Astrocyte of the hippocampus (primary cell): ENCODE measurements around the gene NCBP2.

Source experiments
- DNase-seq: peaks from one replicate; pipeline ENCODE4 v3.0.0; 2011; ENCODE audit warnings: low read depth, low spot score

NCBP2 gene

DNA sequence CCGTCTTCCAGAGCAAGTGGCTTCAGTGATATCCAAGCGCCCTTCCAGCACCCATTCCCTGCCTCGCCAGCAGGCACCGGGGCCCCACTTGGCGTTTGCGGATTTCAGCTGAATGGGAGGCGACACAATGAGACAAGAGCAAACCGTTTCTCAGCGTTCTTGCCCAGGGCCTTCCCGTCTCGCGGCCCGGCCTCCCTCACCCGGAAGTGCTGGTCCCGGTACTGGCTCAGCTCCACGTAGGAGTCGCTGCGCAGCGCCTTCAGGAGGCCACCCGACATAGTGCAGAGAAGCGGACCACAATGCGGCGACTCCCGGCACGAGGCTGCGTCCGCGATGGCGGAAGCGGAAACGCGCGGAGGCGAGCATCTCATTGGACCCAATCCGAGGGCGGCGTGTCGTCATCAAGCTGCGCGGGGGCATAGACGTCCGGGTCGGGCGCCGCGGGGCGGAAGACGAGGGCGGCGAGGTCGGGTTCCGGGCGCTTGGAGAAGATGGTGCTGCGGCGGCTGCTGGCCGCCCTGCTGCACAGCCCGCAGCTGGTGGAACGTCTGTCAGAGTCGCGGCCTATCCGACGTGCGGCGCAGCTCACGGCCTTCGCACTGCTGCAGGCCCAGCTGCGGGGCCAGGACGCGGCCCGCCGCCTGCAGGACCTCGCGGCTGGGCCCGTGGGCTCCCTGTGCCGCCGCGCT lies at the start of gene NCBP2:
TSS of gene NCBP2 (minus strand) at position 303 of the 689 bp plus-strand sequence. CDS start at position 278, 25 bp downstream.
- DNase-seq: peak; percentile 99

- no peak for DNase-seq
These were observed 49.5 kb upstream of the NCBP2 start for GRCh38 chr3:196991581-196992460.

- no peak for DNase-seq
These were observed 48.3 kb upstream of the NCBP2 start for GRCh38 chr3:196990601-196991007.

DNA sequence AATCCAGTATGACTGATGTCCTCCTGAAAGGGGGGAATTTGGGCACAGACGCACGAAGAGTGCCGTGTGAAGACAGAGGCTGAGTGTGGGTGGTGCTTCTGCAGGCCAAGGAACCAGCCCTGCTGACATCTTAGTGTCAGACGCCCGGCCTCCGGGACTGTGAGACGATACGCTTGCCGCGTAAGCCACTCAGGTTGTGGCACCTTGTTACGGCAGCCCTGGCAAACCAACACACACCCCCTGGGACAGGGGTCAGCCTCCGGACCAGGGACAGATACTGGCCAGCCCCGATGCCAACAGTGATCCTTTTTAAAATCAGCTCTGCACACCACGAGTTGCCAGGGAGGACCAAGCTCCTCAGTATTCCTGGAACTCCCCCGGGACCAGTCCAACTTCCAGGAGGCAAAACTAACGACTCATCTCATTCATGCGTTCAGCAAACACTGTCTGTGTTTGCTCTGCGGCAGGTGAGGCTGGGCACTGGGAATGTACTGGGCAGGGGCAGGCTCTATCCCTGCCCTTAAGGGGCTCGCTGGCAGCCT lies 47.5 kb upstream of the NCBP2 start:
- DNase-seq: no peak

- DNase-seq: no peak
These were observed 46.1 kb upstream of the NCBP2 start for GRCh38 chr3:196988241-196989029.

- no peak for DNase-seq
These were observed 44.7 kb upstream of the NCBP2 start for GRCh38 chr3:196987022-196987421.

- no peak for DNase-seq
These were observed 43.9 kb upstream of the NCBP2 start for GRCh38 chr3:196985954-196986885.

DNA sequence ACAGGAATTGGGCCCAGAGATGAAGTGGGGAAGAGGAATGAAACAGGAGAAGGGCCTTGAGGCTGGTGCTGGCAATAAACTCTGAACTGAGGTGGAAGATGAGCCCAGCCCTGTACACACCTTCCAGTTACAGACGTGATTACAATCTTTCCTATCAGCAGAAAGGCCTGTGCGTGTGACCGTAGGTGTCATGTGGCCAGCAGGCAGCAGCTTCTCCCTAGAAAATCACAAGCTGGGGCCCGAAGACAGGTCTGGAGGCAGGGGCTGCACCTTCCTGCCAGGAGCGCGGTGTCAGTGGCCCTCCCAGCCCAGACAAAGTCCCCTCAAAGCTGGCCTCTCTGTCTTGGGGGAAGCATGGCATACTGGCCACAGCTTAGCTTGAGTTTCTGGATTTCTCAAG lies 43.0 kb upstream of the NCBP2 start:
- no peak for DNase-seq

DNA sequence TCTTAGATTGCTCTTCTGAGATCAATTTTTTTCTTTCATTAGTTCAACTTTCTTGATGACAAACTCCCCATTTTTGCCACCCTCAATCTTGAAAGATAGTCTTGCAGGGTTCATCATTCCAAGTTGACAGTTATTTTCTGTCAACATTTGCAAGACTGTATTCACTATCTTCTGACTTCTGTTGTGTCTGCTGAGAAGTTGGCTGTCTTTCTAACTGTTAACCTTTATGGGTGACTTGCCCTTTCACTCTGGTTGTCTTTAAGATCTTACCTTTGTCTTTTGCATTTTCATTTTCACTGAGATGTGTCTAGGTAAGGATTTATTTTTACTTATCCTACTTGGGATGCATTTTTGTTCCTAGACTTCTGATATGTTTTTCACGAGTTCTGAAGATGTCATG lies 40.9 kb upstream of the NCBP2 start:
- no peak for DNase-seq

GRCh38 chr3:196981657-196982056 lies 39.3 kb upstream of the NCBP2 start:
- DNase-seq: no peak

GRCh38 chr3:196979545-196979944 lies 37.2 kb upstream of the NCBP2 start:
- DNase-seq: no peak

- no peak for DNase-seq
These were observed 34.6 kb upstream of the NCBP2 start for GRCh38 chr3:196976941-196977340.

DNA sequence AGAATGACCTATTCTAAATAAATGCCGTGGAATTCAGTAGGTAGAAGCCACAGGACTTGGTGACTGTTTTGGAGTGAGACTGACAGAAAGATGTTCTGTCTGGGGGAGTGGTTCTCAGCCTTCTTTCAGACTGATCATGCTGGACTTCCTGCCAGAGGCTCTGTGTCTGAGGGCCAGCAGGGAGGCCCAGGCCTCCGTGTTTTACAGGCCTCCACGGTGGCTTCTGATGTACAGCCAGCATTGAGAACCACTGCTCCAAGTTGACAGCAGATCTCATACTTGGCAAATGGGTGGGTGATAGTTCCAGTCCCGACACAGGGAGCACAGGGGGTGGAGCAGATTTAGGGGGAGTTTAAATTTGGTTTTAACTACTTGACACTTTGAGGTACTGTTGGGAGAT lies 33.0 kb upstream of the NCBP2 start:
- no peak for DNase-seq

DNA sequence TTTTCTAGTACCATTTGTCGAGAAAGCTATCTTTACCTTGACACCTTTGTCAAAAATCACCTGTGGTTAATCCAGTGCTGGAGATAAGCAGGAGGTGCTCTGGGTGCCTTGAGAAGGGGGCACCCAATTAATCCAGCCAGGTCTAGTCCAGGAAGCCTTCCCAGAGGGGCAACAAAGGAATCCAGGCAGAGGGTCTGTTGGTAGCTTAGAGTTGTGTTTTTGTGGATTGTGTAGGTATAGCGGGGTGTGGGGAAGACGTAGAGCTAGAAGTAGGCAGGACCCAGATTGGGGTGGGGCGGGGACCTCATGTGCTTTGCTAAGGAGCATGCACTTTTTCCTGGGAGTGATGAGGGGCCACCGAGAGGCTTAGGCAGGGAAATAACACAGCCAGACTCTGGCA lies 32.3 kb upstream of the NCBP2 start:
- no peak for DNase-seq

GRCh38 chr3:196971094-196971698 lies 28.9 kb upstream of the NCBP2 start:
- DNase-seq: no peak

- DNase-seq: no peak
These were observed 28.3 kb upstream of the NCBP2 start for GRCh38 chr3:196970547-196971093.

DNA sequence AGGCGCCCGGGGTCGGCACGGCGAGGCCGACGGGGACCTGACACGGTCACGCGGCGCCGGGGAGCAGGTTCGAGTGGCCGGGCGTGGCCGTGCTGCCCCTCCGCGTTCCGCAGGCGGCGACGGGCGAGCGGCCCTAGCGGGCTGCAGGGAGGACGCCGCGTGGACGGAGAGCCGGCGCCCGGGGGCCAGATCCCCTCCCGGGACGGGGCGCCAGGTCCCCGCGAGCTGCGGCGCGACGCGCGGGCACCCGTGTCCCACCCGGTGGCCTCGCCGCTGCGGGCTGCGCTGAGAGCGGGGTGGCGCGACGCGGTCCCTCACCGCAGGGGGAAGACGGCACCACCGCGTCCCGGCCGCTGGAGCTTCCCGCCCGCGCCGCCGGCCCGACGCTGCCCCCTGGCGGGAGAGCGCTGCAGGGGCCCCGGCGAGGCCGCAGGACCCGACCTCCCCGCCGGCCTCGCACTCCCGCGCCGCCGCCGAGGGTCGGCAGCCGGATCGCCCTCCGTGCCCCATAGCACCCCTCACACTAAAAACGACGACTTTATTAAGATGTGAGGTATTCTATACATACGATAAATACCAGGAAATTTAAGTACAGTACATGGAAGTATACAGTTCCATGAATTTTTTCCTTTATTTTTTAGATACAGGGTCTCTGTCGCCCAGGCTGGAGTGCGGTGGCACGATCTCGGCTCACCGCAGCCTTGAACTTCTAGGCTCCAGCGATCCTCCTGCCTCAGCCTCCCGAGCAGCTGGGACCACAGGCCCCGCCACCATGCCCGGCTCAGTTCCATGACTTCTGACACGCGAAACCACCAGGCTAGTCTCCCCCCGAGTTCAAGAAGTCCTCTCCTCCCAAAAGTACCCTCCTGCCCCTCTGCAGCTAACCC lies 27.6 kb upstream of the NCBP2 start:
- peak; percentile 85 for DNase-seq

- peak; percentile 51 for DNase-seq
These were observed 26.9 kb upstream of the NCBP2 start for GRCh38 chr3:196969134-196969659.
